MM.1S (cell line): ENCODE data around the gene TFPI.
"Not testable (repeated sequence)": the region's sequence is repeated elsewhere in the genome, so short reads cannot be mapped to it uniquely, and the experiment has no call there.

Experiments used
- EZH2 ChIP-seq: fragments of 300-600 bp; sonication (generic); optimal IDR thresholded peaks from 2 replicates; pipeline ENCODE3; 2017; ENCODE audit warnings: low read depth, mild to moderate bottlenecking, antibody characterized with exemption, low read length, mixed read lengths
- EZH2phosphoT487 ChIP-seq: fragments of 300-600 bp; sonication (generic); IDR thresholded peaks from 2 replicates; pipeline ENCODE4 v1.6.1; 2018; ENCODE audit warnings: antibody characterized with exemption, low read length
- TF ChIP-seq, protein P1 (sequence below): fragments of 300-600 bp; sonication (generic); IDR thresholded peaks from 2 replicates; pipeline ENCODE4 v1.5.1; 2016; ENCODE audit warnings: antibody characterized with exemption, low read length, mixed read lengths

DNA sequence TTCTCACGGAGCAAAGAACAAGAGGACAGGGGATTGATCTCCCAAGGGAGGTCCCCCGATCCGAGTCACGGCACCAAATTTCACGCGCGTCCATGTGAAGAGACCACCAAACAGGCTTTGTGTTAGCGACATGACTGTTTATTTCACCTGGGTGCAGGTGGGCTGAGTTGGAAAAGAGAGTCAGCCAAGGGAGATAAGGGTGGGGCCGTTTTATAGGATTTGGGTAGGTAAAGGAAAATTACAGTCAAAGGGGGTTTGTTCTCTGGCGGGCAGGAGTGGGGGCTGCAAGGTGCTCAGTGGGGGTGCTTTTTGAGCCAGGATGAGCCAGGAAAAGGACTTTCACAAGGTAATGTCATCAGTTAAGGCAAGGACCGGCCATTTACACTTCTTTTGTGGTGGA, 11.4 kb upstream of the TFPI start:
- TF ChIP-seq EZH2phosphoT487, EZH2: not testable (repeated sequence)
- TF ChIP-seq, protein P1, sequence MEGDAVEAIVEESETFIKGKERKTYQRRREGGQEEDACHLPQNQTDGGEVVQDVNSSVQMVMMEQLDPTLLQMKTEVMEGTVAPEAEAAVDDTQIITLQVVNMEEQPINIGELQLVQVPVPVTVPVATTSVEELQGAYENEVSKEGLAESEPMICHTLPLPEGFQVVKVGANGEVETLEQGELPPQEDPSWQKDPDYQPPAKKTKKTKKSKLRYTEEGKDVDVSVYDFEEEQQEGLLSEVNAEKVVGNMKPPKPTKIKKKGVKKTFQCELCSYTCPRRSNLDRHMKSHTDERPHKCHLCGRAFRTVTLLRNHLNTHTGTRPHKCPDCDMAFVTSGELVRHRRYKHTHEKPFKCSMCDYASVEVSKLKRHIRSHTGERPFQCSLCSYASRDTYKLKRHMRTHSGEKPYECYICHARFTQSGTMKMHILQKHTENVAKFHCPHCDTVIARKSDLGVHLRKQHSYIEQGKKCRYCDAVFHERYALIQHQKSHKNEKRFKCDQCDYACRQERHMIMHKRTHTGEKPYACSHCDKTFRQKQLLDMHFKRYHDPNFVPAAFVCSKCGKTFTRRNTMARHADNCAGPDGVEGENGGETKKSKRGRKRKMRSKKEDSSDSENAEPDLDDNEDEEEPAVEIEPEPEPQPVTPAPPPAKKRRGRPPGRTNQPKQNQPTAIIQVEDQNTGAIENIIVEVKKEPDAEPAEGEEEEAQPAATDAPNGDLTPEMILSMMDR = not testable (repeated sequence)
